Keratinocyte (primary cell): ENCODE measurements around the gene OR4D1. TPM values are rescaled to one million over a fixed set of nuclear protein-coding genes. Genes with fewer than 3 reads are reported as not detected.

Experiments
- DNase-seq: peaks from one replicate; pipeline ENCODE4 v3.0.0-alpha.2; 2011; ENCODE audit warnings: low read depth, missing footprints, low spot score
- FAIRE-seq: peaks from 2 replicates; lab custom pipeline; 2011; peaks lifted over from hg19 to GRCh38; lab: Jason Lieb, UNC
- H2AFZ ChIP-seq: 2 replicates; pipeline ENCODE4 v1.6.0; 2012; ENCODE audit warnings: low read length, control low read depth, inconsistent platforms; ENCODE audit not compliant: control insufficient read depth
- H3K27ac ChIP-seq: 2 replicates; pipeline ENCODE4 v1.5.1; 2011; ENCODE audit warnings: low read length; ENCODE audit not compliant: control insufficient read depth, insufficient read depth
- H3K27me3 ChIP-seq: 3 replicates; pipeline ENCODE4 v1.6.0; 2011; ENCODE audit warnings: low read length; ENCODE audit not compliant: control insufficient read depth, insufficient read depth; ENCODE audit errors: extremely low read depth
- H3K36me3 ChIP-seq, 2 experiments: 2 replicates in 1 of 2; 3 replicates in 1 of 2; pipeline ENCODE4 v1.5.1; 2011; ENCODE audit warnings: low read length in 2 of 2, mild to moderate bottlenecking in 1 of 2; ENCODE audit not compliant: control insufficient read depth in 2 of 2, insufficient read depth in 2 of 2; ENCODE audit errors: extremely low read depth in 1 of 2
- H3K4me1 ChIP-seq: 3 replicates; pipeline ENCODE4 v1.5.1; 2011; ENCODE audit warnings: low read length; ENCODE audit not compliant: control insufficient read depth, insufficient read depth; ENCODE audit errors: extremely low read depth
- H3K4me2 ChIP-seq: 3 replicates; pipeline ENCODE4 v1.6.0; 2011; ENCODE audit warnings: low read depth, low read length; ENCODE audit not compliant: control insufficient read depth, insufficient read depth; ENCODE audit errors: extremely low read depth
- H3K4me3 ChIP-seq, 3 experiments: fragments of 200-600 bp in 1 of 3; sonication (generic) in 1 of 3; 2 replicates in 2 of 3; 3 replicates in 1 of 3; pipeline ENCODE4 v1.5.1; 2011 to 2016; ENCODE audit warnings: low read length in 3 of 3, mild to moderate bottlenecking in 3 of 3, control low read depth in 2 of 3, inconsistent platforms in 1 of 3, low read depth in 1 of 3, mixed read lengths in 1 of 3, mixed run types in 1 of 3, moderate library complexity in 1 of 3; ENCODE audit not compliant: control insufficient read depth in 2 of 3, insufficient read depth in 2 of 3; ENCODE audit errors: extremely low read depth in 1 of 3
- H3K79me2 ChIP-seq: 2 replicates; pipeline ENCODE4 v1.6.0; 2012; ENCODE audit warnings: low read length; ENCODE audit not compliant: control insufficient read depth, insufficient read depth
- H3K9ac ChIP-seq: 3 replicates; pipeline ENCODE4 v1.6.0; 2011; ENCODE audit warnings: low read length; ENCODE audit not compliant: control insufficient read depth, insufficient read depth; ENCODE audit errors: extremely low read depth
- H3K9me1 ChIP-seq: 3 replicates; pipeline ENCODE4 v1.6.0; 2011; ENCODE audit warnings: low read length; ENCODE audit not compliant: control insufficient read depth, insufficient read depth; ENCODE audit errors: extremely low read depth
- H3K9me3 ChIP-seq: 2 replicates; pipeline ENCODE4 v1.5.1; 2012; ENCODE audit warnings: low read depth, low read length; ENCODE audit not compliant: control insufficient read depth
- H4K20me1 ChIP-seq: 3 replicates; pipeline ENCODE4 v1.6.0; 2011; ENCODE audit warnings: low read length; ENCODE audit not compliant: control insufficient read depth, insufficient read depth; ENCODE audit errors: extremely low read depth
- EZH2 ChIP-seq: IDR thresholded peaks from one replicate; pipeline ENCODE4 v1.6.1; 2012; ENCODE audit warnings: inconsistent platforms, mild to moderate bottlenecking, low read length, moderate library complexity
- dilution Hi-C: fragments of 300-500 bp; cut with MboI; formaldehyde crosslinking; loops from one replicate; pipeline ENCODE4 v1.7.0; 2020; ENCODE audit warnings: low sequenced_read_pairs; ENCODE audit not compliant: extremely low pct_ligation_motif_present
- polyA plus RNA-seq, 5 experiments: library from polyadenylated mRNA; depleted of rRNA in 3 of 5; stranded (reverse) in 3 of 5; stranded (forward) in 1 of 5; unstranded in 1 of 5; fragments of >200 nt; gene quantifications; 1 replicate in 1 of 5; 2 replicates in 3 of 5; 3 replicates in 1 of 5; pipeline versions ENCODE4 v1.2.1 to v1.2.3, GENCODE V29; 2011 to 2012; ENCODE audit warnings: missing spikeins in 2 of 5, low read depth in 1 of 5, low replicate concordance in 1 of 5
- TF ChIP-seq, protein P1 (sequence below), 3 experiments: IDR thresholded peaks in 1 of 3; conservative IDR thresholded peaks in 1 of 3; optimal IDR thresholded peaks in 1 of 3; 2 replicates in 2 of 3; 3 replicates in 1 of 3; pipeline versions ENCODE3 to v1.5.1; 2011; ENCODE audit warnings: low read length in 3 of 3, mild to moderate bottlenecking in 3 of 3, moderate library complexity in 2 of 3, control low read depth in 1 of 3, inconsistent platforms in 1 of 3; ENCODE audit not compliant: insufficient read depth in 2 of 3; ENCODE audit errors: extremely low read depth in 1 of 3

OR4D1 gene
- polyA plus RNA-seq, 1 donor (not counting 4 experiments of a cell fraction or from before 2014, with no cell fraction given): not detected

DNA sequence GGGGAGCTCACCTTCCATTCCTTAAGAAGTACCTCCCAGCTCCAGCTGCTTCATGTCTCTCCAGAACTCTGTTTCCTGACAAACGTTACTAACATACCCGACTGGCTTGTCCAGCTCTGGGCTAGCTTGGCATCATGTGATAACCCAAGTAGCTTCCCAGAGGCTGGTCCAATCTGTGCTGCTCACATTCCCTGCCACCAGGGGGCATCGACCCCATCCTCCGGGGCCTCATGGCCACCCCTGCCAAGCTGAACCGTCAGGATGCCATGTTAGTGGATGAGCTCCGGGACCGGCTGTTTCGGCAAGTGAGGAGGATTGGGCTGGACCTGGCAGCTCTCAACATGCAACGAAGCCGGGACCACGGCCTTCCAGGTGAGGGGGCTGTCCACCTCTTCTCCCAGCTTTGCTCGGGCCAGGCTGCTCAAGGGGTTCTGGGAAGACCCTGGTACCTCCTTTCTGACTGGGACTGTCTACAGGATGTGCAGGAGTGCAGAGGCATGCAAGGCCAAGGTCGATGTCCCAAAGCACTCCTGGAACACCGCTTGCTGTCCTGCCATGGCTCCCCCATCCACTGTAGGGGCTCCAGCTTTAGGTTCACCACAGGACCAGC is 51.9 kb downstream of the OR4D1 start:
- no peaks in the 10 kb centered on the region for H3K9me3 ChIP-seq
- H3K27me3 ChIP-seq: no peaks in the 10 kb centered on the region
- TF ChIP-seq, protein P1, sequence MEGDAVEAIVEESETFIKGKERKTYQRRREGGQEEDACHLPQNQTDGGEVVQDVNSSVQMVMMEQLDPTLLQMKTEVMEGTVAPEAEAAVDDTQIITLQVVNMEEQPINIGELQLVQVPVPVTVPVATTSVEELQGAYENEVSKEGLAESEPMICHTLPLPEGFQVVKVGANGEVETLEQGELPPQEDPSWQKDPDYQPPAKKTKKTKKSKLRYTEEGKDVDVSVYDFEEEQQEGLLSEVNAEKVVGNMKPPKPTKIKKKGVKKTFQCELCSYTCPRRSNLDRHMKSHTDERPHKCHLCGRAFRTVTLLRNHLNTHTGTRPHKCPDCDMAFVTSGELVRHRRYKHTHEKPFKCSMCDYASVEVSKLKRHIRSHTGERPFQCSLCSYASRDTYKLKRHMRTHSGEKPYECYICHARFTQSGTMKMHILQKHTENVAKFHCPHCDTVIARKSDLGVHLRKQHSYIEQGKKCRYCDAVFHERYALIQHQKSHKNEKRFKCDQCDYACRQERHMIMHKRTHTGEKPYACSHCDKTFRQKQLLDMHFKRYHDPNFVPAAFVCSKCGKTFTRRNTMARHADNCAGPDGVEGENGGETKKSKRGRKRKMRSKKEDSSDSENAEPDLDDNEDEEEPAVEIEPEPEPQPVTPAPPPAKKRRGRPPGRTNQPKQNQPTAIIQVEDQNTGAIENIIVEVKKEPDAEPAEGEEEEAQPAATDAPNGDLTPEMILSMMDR (optimal IDR thresholded peaks at IDR 0.05 in 1 of 3, IDR thresholded peaks at IDR 0.05 in 1 of 3, conservative IDR thresholded peaks at IDR 0.05 in 1 of 3; ENCODE audit: extremely low read depth in 1 of 3, insufficient read depth in 2 of 3, low read length in 3 of 3): peak; percentile 67 to 76 (median 71)
- no peak for TF ChIP-seq EZH2
- H3K4me2 ChIP-seq: no peak overlapping the region
- H3K4me1 ChIP-seq: no peaks in the 10 kb centered on the region
- DNase-seq (no peak), FAIRE-seq (peak; percentile 49)
- H3K27ac ChIP-seq: no peak overlapping the region
- no peaks in the 10 kb centered on the region for H4K20me1 ChIP-seq
- H3K36me3 ChIP-seq: no peaks in the 10 kb centered on the region
- dilution Hi-C loops: no loop called here
- H3K9ac ChIP-seq: no peak overlapping the region
- H3K79me2 ChIP-seq: no peaks in the 10 kb centered on the region
- H3K9me1 ChIP-seq: no peaks in the 10 kb centered on the region
- no peak overlapping the region for H2AFZ ChIP-seq
- H3K4me3 ChIP-seq: no peak overlapping the region

DNA sequence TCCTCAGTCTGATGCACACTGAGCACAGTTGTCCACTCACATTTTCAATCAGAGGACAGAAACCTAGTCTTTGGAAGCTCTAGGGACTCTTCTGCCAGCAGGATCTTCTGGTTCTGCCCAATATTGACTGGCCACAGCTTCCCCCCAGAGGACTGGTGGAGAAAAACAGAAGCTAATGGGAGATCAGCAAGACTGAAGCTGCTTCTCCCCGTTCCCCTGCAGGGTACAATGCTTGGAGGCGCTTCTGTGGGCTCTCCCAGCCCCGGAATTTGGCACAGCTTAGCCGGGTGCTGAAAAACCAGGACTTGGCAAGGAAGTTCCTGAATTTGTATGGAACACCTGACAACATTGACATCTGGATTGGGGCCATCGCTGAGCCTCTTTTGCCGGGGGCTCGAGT is 54.7 kb downstream of the OR4D1 start:
- no peak overlapping the region for H3K4me3 ChIP-seq
- TF ChIP-seq, protein P1 (optimal IDR thresholded peaks at IDR 0.05 in 1 of 3, IDR thresholded peaks at IDR 0.05 in 1 of 3, conservative IDR thresholded peaks at IDR 0.05 in 1 of 3; ENCODE audit: extremely low read depth in 1 of 3, insufficient read depth in 2 of 3, low read length in 3 of 3): no peak
- no peak for TF ChIP-seq EZH2
- H3K9me1 ChIP-seq: no peaks in the 10 kb centered on the region
- H3K27ac ChIP-seq: no peak overlapping the region
- dilution Hi-C loops: no loop called here
- H3K9me3 ChIP-seq: no peaks in the 10 kb centered on the region
- H3K79me2 ChIP-seq: no peaks in the 10 kb centered on the region
- H3K9ac ChIP-seq: no peak overlapping the region
- H4K20me1 ChIP-seq: no peaks in the 10 kb centered on the region
- H2AFZ ChIP-seq: no peak overlapping the region
- H3K27me3 ChIP-seq: no peaks in the 10 kb centered on the region
- H3K4me1 ChIP-seq: no peaks in the 10 kb centered on the region
- FAIRE-seq (no peak), DNase-seq (no peak)
- no peak overlapping the region for H3K4me2 ChIP-seq
- peaks cover 5 to 9% of the 10 kb centered on the region in 2 experiments for H3K36me3 ChIP-seq
